Dedifferentiated amniotic fluid mesenchymal stem cell (primary cell): ENCODE data around the gene ORC3.
"Not testable (repeated sequence)": the region's sequence is repeated elsewhere in the genome, so short reads cannot be mapped to it uniquely, and the experiment has no call there.

Experiments
- DNase-seq: peaks from one replicate; pipeline ENCODE4 v3.0.0-alpha.2; 2016; ENCODE audit errors: extremely low spot score

Gene ORC3

DNA sequence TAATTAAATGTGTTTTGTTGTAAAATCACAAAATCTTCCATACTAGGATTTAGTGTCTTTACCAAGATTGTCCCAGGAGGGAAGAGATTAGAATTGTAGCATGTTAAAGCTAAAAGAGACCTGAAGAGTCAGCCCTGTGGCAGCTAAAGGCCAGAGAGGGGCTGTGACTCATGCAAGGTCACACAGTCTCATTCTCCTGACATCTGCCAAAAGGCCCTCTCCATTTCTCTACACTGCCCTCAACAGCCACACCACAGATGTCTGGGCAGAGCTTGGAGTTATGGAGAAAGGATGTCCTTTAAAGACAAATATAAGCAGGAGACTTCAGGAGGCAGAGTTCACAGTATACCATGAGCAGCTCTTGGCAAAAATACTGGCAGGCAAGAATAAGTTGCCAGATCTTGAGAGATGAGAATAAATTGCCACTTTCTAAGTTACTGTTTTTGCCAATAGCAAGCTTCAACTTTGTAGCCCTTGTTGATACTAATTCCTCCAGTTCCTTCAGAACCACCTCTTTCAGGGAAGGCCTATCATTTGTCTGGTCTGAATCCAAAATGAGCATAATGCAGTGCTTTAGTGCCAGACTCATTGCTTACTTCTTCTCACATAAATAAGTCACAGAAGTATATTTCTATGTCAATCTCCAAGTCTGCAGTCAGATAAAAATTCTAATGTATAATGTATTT is 70.4 kb downstream of the ORC3 start:
- no peak for DNase-seq

- DNase-seq: no peak
These were observed 71.1 kb downstream of the ORC3 start for GRCh38 chr6:87661016-87661415.

DNA sequence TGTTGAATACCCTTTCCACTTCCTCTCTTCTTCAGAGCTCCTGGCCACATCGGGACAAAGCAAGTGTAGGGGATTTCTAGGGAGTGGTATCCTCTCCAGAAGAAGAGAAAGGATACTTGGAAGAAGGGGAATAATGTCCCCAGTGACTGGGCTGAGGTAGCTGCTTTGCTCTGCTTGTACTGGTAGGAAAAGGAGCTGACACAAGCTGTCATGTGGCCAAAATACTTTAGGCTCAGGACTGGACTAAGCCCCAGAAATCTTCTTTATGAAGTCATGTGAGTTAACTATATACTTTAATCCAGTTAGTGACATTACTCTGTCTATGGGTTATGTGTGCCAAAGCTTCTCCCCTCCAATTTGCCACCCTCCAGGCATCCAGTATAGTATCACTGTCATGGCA is 71.6 kb downstream of the ORC3 start:
- no peak for DNase-seq

DNA sequence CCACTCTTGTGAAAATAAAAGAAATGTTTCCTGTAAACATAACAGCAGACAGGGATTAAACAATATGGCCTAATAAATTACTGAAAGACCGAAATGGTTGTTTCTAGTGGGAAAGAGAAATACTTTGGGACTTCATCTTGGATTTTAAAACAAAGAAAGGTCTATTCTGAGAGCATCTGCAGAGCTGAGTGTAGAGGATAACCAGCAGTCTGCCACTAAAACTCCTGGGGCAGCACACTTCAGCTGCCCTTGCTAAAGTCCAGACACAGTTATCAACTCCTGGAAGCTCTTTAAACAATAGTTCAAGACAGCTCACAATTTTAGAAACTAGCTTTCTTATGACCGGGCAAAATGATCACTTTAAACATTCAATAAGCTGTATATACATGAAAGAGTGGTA is 73.5 kb downstream of the ORC3 start:
- no peak for DNase-seq

GRCh38 chr6:87664921-87665485 is 75.1 kb downstream of the ORC3 start:
- DNase-seq: no peak

DNA sequence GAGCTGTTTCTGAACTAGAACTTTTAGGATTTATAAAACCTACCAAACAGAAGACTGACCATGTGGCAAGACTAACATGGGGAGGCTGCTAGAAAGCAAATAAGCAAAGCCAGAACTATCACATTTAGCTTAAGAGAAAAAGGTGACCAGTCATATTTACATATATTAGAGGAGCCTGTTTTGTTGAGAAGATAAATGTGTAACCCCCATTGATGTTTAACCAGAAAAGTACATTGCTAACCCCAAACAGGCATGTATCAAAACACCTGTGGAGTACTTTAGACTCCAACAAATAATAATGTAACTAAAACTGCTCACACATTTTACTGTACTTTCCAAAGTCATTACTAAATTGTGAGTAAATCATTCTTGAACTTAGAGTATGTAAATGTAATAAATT is 77.1 kb downstream of the ORC3 start:
- no peak for DNase-seq

DNA sequence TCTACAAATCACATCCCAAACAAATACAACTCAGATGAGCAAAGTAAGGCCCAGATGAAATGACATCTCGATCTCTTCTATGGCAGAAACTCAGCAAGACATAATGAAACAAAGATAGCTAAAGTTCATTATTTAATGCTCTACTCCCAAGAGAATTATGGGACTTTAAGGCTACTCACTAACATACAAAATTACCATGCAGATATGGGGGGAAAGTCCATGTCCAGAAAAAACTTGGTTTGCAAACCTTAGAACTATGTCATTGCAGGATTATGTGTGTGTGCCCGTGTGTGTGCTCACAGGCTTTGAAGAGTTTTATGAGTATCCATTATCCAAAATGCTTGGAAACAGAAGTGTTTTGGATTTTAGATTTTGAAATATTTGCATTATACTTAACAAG is 78.1 kb downstream of the ORC3 start:
- DNase-seq: no peak

- no peak for DNase-seq
These were observed 79.1 kb downstream of the ORC3 start for GRCh38 chr6:87669051-87669450.

- no peak for DNase-seq
These were observed 80.8 kb downstream of the ORC3 start for GRCh38 chr6:87670707-87671106.

GRCh38 chr6:87671555-87672029 is 81.7 kb downstream of the ORC3 start:
- DNase-seq: no peak

DNA sequence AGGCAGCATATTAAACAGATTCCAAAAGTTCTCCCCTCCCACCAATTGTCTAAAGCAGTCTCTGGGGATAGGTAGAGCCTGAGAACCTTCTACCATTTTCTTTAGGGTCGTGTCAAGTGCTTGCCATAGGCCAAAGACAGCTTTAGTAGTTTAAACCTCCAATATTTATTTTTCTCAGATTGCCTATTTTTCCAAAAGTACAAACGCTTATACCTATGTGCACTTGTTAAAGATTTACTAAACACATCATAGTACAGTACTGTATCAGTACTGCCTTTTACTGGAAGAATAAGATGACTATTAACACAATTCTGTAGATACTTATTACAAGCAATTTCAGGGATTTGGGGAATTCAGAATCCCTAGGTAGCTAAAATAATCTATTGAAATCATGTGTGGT is 82.7 kb downstream of the ORC3 start:
- DNase-seq: no peak

DNA sequence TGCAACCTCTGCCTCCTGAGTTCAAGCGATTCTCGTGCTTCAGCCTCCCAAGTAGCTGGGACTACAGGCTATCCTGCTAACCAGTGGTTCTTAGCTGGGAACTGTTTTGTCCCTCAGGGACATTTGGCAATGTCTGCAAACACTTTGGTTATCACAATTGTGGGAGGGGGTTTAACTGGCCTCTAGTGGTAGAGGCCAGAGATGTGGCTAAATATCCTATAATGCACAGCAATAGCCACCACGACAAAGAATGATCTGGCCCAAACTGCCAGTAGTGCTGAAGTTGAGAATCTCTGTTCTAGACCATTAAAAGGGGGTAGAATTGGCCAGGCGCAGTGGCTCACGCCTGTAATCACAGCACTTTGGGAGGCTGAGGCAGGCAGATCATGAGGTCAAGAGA is 83.3 kb downstream of the ORC3 start:
- DNase-seq: no peak

DNA sequence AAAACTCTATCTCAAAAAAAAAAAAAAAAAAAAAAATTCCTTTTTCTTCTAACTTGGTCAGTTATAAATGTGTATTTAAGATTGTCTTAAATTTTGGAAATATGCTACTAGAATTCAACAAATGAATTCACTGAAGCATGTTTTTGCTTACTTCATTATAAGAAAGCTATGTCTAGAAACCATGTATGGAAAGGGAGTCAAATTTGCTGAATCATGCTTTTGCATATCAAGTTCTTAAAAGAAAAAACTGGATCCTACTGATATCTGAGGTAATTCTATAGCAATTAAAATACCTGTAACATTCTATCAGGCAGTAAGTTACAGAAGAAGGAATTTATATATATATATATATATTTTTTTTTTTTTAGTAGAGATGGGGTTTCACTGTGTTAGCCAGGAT is 84.4 kb downstream of the ORC3 start:
- DNase-seq: no peak

- DNase-seq: no peak
These were observed 85.2 kb downstream of the ORC3 start for GRCh38 chr6:87675004-87675681.

DNA sequence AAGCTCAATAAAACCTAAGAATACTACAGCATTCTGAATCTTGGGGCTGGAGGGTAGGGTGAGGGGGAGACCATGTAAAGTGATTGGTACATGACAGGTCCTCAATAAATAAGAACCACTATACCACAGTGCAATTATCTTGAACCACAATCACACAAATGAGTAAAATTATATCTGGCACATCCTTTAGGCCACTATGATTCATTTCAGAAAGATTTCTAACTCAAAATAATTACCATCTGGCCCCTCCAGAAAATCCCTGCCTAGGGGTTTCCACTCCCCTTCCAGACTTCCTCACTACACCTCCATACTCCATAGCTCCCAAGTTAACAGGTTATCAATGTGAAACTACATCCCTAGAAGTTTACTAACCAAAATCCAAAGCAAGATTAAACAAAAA is 92.4 kb downstream of the ORC3 start:
- no peak for DNase-seq

GRCh38 chr6:87683890-87684289 is 94.0 kb downstream of the ORC3 start:
- no peak for DNase-seq

DNA sequence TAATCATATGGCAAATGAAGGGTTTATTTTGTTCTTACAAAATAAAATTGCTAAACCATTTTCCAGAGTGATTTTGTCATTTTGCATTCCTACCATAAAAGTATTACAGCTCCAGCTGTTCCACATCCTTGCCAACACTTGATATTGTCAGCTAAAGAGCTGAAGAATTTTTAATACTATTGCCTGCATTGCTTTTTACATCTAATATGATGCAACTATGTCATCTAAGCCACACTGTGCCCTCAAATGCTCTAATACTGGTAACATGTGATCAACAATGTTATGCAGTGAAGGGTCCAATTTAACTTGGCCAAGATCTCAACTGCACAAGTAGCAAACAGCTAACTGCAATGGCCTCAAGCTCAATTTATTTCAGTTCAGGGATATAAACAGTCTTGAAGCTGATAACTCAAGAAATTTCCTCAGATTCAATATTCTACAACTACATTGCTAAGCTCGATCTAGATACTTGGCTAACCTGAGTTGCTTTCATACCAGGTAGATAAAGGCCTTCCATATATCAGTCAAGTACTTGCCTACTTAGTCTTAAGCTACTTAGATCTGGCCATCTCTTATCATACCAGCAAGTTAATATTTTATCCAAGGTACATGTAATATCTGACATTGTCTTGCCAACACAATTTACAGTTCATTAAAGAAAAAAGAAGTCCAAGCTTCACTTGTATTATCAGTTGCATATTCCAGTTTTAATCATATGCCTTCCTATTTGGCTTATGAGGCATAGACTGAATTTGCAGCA is 95.1 kb downstream of the ORC3 start:
- no peak for DNase-seq

- DNase-seq: not testable (repeated sequence)
These were observed 96.8 kb downstream of the ORC3 start for GRCh38 chr6:87686636-87687205.

- no peak for DNase-seq
These were observed 97.4 kb downstream of the ORC3 start for GRCh38 chr6:87687296-87687695.

DNA sequence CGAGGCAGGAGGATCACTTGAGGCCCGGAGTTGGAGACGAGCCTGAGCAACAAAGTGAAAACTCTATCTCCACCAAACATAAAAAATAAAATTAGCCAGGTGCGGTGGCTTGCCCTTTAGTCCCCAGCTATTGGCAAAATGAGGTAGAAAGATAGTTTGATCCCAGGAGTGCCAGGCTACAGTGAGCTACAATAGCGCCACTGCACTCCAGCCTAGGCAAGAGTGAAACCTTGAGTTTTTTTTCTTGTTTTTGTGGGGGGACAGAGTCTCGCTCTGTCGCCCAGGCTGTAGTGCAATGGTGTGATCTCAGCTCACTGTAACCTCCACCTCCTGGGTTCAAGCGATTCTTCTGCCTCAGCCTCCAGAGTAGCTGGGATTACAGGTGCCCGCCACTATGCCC is 98.0 kb downstream of the ORC3 start:
- not testable (repeated sequence) for DNase-seq

GRCh38 chr6:87690441-87690840 is 100.5 kb downstream of the ORC3 start:
- no peak for DNase-seq

DNA sequence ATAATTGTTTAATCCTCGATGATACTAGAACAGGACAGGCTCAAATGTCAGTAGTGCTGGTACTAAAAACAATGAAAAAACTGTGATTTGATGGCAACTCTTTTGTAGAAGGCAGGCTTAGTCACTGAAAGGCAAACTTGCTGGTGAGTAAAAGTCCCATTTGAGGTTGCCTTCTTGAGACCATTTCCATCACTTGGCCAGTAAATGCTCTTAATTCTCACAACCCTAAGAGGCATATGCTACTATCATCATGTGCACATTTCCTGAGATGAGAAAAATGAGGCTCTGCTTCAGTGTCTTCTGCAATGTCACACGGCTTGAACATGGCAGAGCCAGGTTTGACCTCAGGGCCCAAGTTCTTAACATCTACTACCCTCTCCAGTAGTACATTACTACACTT is 102.2 kb downstream of the ORC3 start:
- no peak for DNase-seq
